Left ventricle myocardium superior (tissue), 1 donor: ENCODE data around the gene RNU2-1. TPM values are rescaled to one million over a fixed set of nuclear protein-coding genes. Genes with fewer than 3 reads are reported as not detected.
"Not testable (repeated sequence)": the region's sequence is repeated elsewhere in the genome, so short reads cannot be mapped to it uniquely, and the experiment has no call there.

ENCODE experiments used
- ATAC-seq: fragments of 200-7000 bp; cut with Tn5 transposase; one replicate; pipeline ENCODE4 v1.9.1; 2020; ENCODE audit warnings: mild to moderate bottlenecking, moderate library complexity
- DNase-seq: peaks from one replicate; pipeline ENCODE4 v3.0.0-alpha.2; 2020
- intact Hi-C: fragments of 100-400 bp; cut with micrococcal nuclease; formaldehyde crosslinking; loops from one replicate; pipeline ENCODE4 v1.11.0; 2022
- total RNA-seq: library from RNA; stranded (reverse); fragmentation: NEBNext Ultra II Directional; extraction: Animal tissue kit (Norgen Biotek cat#: 25700); gene quantifications from one replicate; pipeline ENCODE4 v1.2.1, GENCODE V29; 2021
- donor health status: DM: no; HTN: yes; CAD: no; lungs with severe emphysema.

Gene RNU2-1
- total RNA-seq, 1 donor from 2014 or later, result 5,074 TPM

DNA sequence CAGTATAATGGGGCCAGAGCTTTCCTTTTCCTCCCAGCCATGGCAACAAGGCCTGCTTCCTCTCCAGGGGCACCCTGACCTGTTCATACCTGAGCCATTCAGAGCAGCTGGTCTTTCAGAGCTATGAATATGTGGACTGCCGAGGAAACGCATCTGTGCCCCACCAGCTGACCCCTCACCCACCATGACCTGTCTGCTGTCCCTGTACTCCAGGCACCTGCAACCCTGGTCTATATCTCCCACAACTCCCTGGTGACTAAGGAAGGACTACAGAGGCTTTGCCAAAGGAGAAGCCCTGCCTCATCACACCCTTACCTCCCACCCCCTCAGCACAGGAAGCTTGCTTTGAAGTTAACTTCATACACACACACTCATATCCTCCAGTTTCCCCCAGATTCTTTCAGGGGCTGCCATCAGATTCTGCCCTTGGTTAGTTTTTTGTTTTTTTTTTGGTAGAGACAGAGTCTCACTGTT is 16.1 kb downstream of the RNU2-1 start:
- DNase-seq, result no peak
- ATAC-seq, result no peak
- intact Hi-C loops, result no loop called here

DNA sequence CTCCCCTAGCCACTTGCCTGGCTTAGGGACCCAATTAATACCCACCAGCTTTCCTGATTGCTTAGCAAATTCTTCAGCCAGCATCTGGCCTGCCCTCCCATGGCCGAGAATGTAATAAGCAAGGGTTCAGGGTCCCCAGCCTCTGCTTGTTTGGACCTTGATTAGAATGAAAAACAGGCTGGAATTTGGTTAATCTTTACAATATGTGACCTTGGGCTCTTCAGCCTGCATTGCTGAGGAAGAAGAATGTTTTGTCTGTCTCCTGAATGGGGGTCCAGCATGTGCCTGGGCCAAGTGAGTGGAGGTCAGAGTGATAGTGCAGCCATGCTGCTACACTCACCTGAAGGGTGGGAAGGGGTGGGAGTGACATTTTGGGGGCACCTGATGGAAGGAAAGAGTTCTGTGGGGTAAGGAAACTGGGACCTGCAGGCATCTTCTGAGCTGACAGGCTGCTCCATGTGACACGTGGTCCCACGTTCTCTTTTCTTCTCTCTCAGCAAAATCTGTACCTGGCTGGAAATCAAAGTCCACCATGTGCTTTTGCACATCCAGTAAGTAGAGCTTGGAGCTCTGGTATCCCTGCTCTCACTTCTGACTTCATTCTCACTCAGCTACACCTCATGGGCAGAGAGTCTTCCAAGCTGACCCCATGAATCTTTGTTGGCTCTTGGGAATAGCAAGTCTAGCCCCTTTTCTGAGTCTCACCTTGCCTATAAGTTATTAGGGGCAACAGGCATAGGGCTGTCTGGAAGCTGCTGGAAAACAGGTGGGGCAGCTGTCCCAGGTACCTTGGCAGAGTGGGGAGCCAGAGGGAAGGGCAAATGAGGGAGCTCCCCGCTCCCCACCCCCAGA is 16.8 kb downstream of the RNU2-1 start:
- no peak for ATAC-seq
- DNase-seq, result no peak
- intact Hi-C loops, result no loop called here

DNA sequence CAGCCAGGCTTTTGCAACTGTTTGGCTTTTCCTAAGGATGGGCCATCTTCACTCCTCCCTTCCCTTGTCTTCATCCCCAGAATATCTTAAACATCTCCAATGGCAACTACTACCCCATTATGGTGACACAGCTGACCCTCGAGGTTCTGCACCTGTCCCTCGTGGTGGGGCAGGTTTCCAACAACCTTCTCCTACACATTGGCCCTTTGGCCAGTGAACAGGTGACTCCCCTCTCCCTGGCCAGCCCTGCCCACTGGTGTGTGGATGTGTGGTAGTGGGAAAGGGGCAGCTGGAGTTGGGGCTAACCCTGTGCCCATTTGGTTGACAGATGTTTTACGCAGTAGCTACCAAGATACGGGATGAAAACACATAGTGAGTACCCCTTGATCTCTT is 17.4 kb downstream of the RNU2-1 start:
- DNase-seq (no peak), ATAC-seq (no peak)
- intact Hi-C loops, result no loop called here

DNA sequence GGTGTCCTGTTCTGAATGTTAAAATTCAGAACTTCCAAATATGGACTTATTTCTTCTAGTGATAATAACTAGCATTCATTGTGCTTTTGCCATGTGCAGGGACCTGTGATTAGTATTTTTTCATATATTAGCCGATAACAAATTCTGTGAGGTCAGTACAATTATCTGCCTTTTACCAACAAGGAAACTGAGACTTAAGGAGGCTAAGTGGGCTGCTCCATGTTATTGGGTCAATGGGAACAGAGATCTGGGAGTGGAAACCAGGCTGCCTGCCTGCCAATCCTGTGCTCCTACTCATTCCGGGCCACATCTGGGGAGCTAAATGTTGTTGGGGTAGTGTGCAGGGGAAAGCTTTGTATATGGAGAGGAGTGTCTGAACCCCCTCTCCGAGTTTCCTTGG is 18.4 kb downstream of the RNU2-1 start:
- ATAC-seq, result no peak
- intact Hi-C loops, result no loop called here
- no peak for DNase-seq

DNA sequence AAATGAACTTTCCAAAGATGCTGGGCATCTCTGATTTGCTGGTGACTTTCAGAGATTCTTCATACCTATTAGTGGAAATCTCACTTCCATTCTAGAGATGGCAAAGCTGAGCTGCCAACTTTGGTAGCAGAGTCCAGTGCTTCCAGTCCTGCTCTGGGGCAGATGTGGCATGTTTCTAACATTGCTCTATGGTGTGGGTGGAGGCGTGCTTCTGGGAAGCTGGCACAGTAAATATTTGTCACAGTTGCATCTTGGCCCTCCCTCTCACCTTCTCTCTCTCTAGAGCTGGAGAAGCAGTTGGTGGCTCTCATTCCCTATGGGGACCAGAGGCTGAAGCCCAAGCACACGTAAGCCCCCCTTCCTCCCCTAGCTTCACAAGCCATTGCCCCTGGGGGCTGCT is 20.2 kb downstream of the RNU2-1 start:
- DNase-seq, result no peak
- intact Hi-C loops, result no loop called here
- no peak for ATAC-seq

DNA sequence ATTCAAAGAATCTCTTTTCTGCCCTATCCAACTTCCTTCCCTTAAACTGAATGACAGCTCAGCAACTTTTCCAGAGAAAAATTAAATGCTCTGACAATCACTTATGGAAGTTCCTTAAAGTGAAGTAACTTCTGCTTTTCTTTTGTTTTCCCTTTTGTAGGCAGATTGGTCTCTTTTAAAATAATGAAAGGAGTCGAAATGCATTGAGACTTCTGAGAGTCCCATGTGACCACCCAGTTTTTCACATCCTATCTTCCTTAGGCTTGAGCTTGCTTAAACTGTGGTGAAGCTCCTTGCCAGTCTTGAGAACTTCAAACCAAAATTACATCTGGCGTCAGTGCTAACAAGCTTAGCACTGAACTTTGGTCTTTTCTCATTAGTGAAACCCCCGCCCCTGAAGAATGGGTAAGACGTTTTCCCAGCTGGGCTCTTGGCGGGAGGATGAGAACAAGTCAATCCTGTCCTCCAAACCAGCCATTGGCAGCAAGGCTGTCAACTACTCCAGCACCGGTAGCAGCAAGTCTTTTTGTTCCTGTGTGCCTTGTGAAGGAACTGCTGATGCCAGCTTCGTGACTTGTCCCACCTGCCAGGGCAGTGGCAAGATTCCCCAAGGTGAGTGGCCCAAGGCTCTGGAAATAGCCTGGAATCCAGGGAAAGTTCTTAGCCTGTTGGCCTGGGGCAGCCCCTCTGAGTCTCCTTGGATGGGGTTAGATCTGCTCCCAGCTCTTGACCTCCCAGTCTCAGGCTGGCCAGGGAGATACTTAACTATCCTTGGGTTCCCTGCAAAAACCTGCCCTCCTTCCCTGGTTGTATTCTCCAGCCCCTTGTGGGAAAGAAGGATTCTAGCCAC is 20.9 kb downstream of the RNU2-1 start:
- ATAC-seq (peak; percentile 23), DNase-seq (no peak)
- intact Hi-C loops, result no loop called here

DNA sequence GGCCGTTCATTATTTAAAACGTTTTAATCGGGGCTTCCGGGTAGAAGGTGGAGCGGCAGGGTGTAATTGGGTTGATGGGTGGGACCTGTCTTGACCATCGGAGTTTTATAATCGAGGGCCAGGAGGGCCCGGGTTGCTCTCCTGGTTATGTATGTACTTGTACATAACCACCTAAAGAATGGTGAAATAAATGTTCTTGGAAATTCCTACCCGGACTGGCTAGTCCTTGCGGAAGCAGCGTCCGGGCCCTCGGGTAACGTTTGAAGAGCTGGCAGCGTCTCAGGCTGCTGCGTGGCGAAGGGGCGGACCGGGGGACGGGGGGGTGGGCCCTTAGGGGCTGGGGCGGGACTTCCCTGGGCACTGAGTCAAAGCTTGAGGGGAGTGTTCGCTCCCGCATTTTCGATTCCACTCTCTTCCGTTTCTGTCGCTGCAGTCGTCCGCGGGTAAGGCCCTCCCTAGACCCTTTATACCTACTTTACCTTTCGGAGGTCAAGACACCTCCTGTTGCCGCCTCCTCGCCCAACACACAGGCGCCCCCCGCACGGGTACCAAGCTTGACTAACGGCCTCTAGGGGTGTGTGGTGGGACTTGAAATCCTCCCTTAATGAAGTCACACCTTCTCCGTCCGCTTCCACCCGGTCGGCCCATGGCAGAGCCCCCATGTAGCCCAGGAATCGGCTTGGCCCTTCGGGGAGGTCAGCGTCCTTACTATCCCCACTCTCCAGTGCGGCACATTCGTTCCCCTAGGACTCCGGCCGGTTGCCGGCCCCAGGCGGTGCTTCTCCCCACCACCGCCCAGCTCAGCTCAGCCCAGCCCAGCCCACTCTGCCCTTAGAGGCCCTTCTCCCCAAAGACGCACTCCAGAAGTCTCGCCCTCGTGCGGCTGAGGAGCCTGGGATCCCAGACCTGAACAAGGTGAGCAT is 22.0 kb downstream of the RNU2-1 start, which contains the start of gene TMEM106A:
TSS of gene TMEM106A (plus strand) at position 396 of the 923 bp plus-strand sequence. CDS start 1,167 bp downstream, outside the sequence.
- peak; percentile 87 for DNase-seq
- ATAC-seq, result peak; percentile 94
- intact Hi-C loops, result no loop called here

DNA sequence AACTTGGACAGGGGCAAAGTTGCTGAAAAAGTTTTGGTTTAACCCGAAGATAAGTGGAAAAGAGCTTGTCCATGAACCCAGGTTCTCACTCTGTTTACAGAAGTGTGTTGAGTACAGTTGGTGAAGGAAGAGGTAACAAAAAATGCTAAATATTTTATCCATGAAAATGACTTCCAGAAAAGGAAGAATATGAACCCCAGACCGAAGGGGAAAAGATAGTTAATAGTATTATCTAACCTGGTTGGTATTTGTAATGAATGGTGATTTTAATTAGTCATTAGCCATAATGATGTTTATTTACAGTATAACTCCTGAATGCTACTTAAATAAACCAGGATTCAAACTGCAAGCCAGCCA is 22.7 kb downstream of the RNU2-1 start:
- no peak for DNase-seq
- no peak for ATAC-seq
- intact Hi-C loops, result no loop called here

DNA sequence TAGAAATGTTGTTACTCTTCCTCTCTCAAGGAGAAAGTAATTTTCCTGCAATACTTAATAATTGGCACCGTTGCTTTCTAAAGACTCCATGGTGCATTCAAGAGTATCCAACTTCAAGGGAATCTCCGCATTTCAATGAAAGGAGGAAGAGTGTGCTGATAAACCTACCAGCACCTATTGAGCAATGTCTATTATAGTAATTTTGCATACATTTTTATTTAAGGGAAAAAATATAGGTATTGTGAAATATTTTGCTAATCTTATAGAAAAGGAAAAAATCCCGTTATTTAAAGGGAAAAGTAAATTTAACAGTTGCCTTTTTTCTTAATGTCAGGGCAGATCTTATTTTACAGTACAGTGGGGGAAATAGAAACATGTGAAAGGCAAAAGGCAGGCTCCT is 23.2 kb downstream of the RNU2-1 start:
- no peak for ATAC-seq
- DNase-seq, result no peak
- intact Hi-C loops, result no loop called here

DNA sequence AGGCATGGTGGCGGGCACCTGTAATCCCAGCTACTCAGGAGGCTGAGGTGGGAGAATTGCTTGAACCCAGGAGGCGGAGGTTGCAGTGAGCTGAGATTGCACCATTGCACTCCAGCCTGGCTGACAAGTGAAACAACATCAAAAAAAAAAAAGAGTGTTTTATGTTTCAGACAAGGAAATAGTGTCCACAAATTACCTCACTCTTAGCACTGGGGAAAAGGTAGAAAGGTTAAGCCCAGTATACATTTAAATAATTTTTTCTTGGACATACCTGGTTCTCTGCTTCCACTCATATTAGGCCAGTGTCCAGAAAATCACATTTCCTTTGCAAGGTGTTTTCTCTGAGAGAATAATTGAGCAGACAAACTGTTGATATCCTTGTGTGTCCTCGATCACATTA is 30.8 kb downstream of the RNU2-1 start:
- intact Hi-C loops, DNase-seq, ATAC-seq: not testable (repeated sequence)

DNA sequence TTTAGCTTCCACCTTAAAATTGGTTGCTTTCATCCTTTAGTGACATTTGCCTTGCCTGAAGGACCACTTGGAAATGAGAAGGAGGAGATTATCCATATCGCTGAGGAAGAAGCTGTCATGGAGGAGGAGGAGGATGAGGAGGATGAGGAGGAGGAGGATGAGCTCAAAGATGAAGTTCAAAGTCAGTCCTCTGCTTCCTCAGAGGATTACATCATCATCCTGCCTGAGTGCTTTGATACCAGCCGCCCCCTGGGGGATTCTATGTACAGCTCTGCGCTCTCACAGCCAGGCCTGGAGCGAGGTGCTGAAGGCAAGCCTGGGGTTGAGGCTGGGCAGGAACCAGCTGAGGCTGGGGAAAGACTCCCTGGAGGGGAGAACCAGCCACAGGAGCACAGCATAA is 33.6 kb downstream of the RNU2-1 start:
- intact Hi-C loops, result no loop called here
- ATAC-seq (no peak), DNase-seq (no peak)

DNA sequence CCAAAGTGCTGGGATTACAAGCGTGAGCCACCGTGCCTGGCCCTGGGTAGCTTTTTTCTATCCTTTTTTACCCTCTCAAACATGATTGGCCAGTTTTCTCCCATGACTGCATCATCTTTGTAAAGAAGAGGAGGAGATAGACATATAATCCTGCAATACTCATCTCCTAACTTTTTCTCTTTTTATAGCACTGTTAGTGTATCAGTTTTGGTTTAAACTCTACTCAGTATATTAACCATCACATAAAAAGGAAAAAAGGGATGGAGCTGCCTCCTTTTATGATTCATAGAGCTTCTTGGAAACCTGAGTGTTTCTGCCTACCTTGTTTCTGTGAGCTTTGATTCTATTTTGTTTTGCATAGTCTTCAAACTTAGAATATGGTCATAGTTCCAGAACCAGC is 34.1 kb downstream of the RNU2-1 start:
- no peak for ATAC-seq
- intact Hi-C loops, result no loop called here
- no peak for DNase-seq

DNA sequence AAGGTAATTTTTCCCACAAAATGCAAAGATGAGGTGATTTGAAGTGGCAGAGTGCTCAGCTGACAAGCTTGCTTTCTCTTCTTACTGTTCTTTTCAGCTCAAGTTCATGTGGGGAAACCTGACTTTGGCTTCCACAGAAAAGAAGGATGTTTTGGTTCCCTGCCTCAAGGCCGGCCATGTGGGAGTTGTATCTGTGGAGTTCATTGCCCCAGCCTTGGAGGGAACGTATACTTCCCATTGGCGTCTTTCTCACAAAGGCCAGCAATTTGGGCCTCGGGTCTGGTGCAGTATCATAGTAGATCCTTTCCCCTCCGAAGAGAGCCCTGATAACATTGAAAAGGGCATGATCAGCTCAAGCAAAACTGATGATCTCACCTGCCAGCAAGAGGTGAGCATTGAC is 40.5 kb downstream of the RNU2-1 start:
- no peak for DNase-seq
- ATAC-seq, result no peak
- intact Hi-C loops, result no loop called here

DNA sequence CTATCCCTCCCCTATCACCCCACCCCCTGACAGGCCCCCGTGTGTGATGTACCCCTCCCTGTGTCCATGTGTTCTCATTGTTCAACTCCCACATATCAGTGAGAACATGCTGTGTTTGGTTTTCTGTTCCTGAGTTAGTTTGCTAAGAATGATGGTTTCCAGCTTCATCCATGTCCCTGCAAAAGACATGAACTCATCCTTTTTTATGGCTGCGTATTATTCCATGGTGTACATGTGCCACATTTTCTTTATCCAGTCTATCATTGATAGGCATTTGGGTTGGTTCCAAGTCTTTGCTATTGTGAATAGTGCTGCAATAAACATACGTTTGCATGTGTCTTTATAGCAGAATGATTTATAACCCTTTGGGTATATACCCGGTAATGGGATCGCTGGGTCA is 47.1 kb downstream of the RNU2-1 start:
- ATAC-seq, intact Hi-C loops: not testable (repeated sequence)

DNA sequence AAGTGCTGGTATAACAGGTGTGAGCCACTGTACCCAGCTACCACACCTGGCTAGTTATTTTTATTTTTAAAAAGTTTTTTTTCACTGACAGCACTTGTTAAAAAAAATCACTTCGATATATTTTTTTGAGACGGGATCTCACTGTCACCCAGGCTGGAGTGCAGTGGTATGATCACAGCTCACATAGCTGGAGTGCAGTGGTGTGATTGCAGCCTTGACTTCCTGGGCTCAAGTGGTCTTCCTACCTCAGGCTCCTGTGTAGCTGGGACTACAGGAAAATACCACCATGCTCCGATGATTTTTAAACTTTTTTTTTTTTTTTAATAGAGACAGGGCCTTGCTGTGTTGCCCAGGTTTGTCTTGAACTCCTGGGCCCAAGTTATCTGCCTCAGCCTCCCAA is 49.9 kb downstream of the RNU2-1 start:
- ATAC-seq (no peak), DNase-seq (no peak)
- intact Hi-C loops, result no loop called here

More for the DNA sequence above, 47.1 kb downstream of the RNU2-1 start:
- not testable (repeated sequence) for DNase-seq
